Anterior cingulate cortex (tissue), 58 donors: ENCODE measurements around the gene MCOLN1.

ENCODE experiments used
- DNase-seq, 58 donors: peaks; one replicate each; lab custom pipeline; 2025; lab: John Stamatoyannopoulos, UW

MCOLN1 gene

GRCh38 chr19:7522072-7522922, at the start of gene MCOLN1:
Gene MCOLN1, plus strand, starts transcription at chr19:7522624. Its CDS starts 127 bp downstream, at chr19:7522751.
- peak; percentile 75 to 100 (median 96) for DNase-seq

DNA sequence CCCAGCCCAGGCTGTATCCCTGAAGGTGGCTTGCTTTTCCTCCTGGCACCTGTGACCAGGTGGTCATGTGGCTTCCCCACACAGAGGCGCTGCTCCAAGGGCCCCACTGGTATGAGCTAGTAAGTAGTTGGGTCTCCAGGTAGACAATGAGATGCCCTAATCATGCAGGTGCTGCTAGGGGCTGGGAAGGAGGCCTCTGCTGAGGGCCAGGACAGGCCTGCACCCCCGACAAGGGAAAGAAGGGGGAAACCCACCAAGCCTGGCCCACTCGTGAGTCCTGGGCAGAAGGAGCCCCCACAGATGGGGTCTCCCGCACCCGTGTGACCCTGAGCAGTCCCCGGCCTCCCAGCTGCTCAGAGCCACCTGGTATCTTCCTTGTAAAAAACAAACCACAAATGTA, 46.8 kb upstream of the MCOLN1 start:
- DNase-seq, result no peak

- DNase-seq, result no peak
Measured at GRCh38 chr19:7476241-7476640, 46.2 kb upstream of the MCOLN1 start.

DNA sequence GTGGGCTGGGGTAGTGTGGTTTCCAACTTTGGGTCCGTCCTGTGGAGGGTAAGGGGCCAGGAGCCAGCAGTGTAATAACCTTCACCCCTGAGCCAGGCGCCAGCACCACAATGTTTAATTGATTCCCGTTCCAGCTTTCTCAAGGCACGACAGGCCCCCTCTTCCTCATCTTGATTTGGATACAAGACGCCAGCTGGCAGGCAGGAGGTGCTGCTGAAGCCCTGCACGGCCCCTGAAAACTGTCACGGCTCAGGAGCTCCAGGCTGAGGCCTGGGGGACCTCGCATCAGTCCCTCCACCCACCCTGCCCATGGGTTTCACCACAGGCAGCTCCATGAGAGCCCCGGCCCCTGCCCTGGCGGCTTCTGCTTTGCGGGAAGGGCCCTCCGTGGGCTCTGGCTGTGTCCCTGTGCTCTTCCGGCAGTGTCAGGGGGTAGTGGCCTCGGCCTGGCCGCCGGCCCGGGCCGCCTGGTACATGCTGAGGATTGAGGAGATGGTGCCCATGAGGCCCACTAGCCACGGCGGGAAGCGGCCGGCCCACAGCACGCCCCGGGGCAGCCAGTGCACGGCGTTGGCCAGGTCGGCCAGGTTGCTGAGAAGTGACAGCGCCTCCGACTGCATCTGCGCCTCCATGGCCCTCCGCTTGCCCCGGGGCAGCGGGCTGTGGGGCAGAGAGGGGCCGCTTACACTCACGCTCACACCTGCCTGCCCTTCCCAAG, 45.5 kb upstream of the MCOLN1 start:
- DNase-seq, result no peak

GRCh38 chr19:7477758-7478157, 44.7 kb upstream of the MCOLN1 start:
- DNase-seq, result no peak

GRCh38 chr19:7478173-7478842, 44.1 kb upstream of the MCOLN1 start:
- no peak for DNase-seq

- no peak for DNase-seq
Measured at GRCh38 chr19:7478843-7479227, 43.6 kb upstream of the MCOLN1 start.

GRCh38 chr19:7480222-7480969, 42.0 kb upstream of the MCOLN1 start:
- DNase-seq, result peak in 4 of 58 donors; percentile 2 to 14 (median 8)

DNA sequence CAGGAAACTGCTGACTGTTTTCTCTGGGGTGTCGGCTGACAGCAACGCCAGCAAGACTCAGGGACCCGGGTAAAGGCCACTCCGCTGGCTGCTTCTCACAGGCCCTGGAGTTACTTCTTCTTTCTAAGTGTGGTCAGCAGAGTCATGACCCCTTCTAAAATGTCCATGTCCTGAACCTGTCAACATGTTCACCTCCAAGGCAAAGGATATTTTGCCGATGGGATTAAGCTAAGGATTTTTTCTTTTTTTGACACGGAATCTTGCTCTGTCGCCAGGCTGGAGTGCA, 41.5 kb upstream of the MCOLN1 start:
- DNase-seq, result peak in 1 of 58 donors; percentile 9

GRCh38 chr19:7482584-7483439, 39.6 kb upstream of the MCOLN1 start:
- DNase-seq, result peak in 1 of 58 donors; percentile 40

DNA sequence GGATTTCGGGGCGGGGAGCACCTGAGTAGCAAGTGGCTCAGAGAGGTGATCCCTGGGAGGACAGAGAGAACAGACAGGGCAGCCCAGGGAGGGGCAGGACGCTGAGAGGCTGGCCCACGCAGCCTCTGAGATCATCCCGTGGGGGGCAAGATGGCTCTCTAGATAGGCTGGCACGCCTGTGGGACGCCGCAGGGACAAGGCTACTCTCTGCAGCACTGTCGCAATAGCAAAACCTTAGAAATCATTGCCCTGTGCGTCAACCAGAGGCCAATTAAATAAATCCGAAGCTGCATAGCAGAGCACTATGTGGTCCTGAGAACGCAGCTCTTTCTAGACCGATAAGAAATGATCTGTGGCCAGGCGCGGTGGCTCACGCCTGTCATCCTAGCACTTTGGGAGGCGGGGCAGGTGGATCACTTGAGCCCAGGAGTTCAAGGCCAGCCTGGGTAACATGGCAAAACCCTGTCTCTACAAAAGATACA, 38.7 kb upstream of the MCOLN1 start:
- DNase-seq, result no peak

DNA sequence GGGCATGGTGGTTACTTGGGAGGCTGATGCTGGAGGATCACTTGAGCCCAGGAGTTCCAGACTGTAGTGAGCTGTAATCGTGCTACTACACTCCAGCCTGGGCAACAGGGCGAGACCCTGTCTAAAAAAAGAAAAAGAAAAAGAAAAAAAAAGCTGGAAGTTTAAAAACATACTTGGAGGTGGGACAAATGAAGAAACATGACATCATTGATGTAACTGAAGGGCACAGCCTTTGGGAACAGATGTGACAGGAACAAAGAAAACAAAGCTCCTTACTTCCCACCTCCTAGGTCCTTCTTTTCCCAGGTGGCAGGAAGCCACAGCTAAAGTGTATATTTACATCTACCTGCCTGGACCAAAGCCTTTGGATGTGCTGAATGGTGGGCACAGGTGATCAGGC, 35.5 kb upstream of the MCOLN1 start:
- no peak for DNase-seq

- peak; percentile 43 to 94 (median 84) for DNase-seq
Measured at GRCh38 chr19:7488736-7489353, 33.6 kb upstream of the MCOLN1 start, which contains the start of gene PEX11G. Gene PEX11G, minus strand, starts transcription at chr19:7489035. Its CDS starts 25 bp downstream, at chr19:7489010.

DNA sequence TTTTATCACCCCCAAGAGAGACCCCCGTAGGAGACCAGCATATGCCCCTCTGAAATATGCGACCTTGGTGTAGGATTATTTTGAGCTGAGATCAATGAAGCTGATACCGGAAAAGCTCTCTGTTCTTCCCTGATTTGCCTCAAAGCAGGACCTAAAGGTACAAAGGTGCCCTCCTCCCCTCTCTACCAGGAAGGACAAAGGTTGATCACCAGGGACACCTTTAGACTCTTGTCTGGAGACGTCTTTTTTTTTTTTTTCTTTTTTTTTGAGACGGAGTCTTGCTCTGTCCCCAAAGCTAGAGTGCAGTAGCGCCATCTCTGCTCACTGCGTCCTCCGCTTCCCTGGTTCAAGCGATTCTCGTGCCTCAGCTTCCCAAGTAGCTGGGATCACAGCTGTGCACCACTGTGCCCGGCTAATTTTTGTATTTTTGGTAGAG, 32.8 kb upstream of the MCOLN1 start:
- no peak for DNase-seq

GRCh38 chr19:7492142-7492541, 30.3 kb upstream of the MCOLN1 start:
- no peak for DNase-seq

- no peak for DNase-seq
Measured at GRCh38 chr19:7492558-7492957, 29.9 kb upstream of the MCOLN1 start.

DNA sequence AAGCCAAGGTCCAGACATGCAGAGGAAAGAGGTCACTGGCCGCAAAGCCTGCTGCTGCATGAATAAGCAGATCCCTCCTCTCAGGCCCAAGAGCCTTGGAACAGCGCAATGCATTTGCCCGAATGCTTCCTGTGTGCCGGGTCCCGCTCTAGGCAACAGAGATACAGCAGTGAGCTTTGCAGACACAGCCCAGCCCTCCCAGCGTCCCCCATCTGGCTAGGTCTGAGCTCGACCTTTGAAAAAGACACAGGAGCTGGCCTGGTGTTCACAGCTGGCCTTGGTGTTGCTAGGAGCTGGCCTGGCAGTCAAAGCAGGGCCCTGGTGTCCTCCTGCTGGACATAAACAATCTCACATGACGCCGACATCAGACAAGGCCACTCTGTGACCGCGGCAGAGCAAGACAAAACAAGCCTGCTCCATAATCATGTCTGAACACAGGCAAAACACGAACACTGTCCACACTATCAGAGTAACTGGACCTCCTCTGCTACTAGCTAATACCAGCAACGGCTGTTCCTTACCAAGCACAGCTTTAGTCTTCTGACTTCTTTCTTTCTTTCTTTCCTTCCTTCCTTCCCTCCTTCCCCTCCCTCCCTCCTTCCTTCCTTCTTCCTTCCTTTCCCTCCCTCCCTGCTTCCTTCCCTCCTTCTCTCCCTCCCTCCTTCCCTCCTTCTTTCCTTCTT, 27.9 kb upstream of the MCOLN1 start:
- DNase-seq, result peak in 56 of 58 donors; percentile 5 to 95 (median 76)

DNA sequence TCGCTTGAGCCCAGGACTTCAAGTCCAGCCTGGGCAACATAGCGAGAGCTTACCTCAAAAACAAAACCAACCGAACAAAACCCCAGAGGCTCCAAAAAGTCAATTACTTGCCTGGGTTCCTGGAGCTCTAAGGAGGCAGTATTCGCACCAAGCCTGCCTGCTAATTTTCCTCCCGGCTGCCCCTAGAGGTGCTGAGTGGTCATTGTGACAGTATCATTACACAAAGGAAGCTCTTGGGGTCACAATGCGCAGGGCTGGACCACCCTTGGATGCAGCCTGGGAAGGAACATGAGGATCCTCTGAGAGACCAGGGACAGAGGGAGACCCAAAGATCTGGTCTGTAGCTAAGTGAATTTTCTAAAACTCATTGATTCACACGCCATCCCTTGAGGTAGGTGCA, 25.1 kb upstream of the MCOLN1 start:
- peak in 4 of 58 donors; percentile 6 to 32 (median 14) for DNase-seq
